Natural killer cell (primary cell): ENCODE results near the gene AXDND1. TPM values are rescaled to one million over a fixed set of nuclear protein-coding genes. Genes with fewer than 3 reads are reported as not detected.
"Not testable (repeated sequence)": the region's sequence is repeated elsewhere in the genome, so short reads cannot be mapped to it uniquely, and the experiment has no call there.

Source experiments
- ATAC-seq, 3 donors: fragments of 150-1000 bp in 2 of 3; fragments of 200-7000 bp in 1 of 3; cut with Tn5 transposase; 1 replicate in 1 of 3; 2 replicates in 2 of 3; pipeline ENCODE4 v1.10.0; 2021; ENCODE audit warnings: mild to moderate bottlenecking in 2 of 3, moderate library complexity in 2 of 3
- DNase-seq, 2 donors: peaks; one replicate each; pipeline versions ENCODE4 v3.0.0 to v3.0.0-alpha.2; 2013 to 2021; ENCODE audit warnings: mixed read lengths in 1 of 2
- H3K27ac ChIP-seq: one replicate; pipeline ENCODE4 v1.5.1; 2013; ENCODE audit warnings: mild to moderate bottlenecking, low read length
- H3K27me3 ChIP-seq: one replicate; pipeline ENCODE4 v1.6.1; 2013; ENCODE audit warnings: low read length; ENCODE audit not compliant: control insufficient read depth, insufficient read depth
- H3K36me3 ChIP-seq: one replicate; pipeline ENCODE4 v1.6.1; 2013; ENCODE audit warnings: low read length; ENCODE audit not compliant: control insufficient read depth, insufficient read depth
- H3K4me1 ChIP-seq: one replicate; pipeline ENCODE4 v1.6.1; 2013; ENCODE audit warnings: low read length; ENCODE audit not compliant: control insufficient read depth, insufficient read depth
- H3K4me3 ChIP-seq: one replicate; pipeline ENCODE4 v1.5.1; 2013; ENCODE audit warnings: low read length
- H3K9me3 ChIP-seq: one replicate; pipeline ENCODE4 v1.6.1; 2013; ENCODE audit warnings: low read length; ENCODE audit not compliant: control insufficient read depth, insufficient read depth
- H3K27ac Mint-ChIP-seq, 2 donors: one replicate each; pipeline ENCODE4 v1.8.0; 2022; ENCODE audit warnings: mild to moderate bottlenecking in 2 of 2, mixed read lengths in 2 of 2, moderate library complexity in 1 of 2
- H3K27me3 Mint-ChIP-seq, 2 donors: one replicate each; pipeline ENCODE4 v1.8.0; 2022; ENCODE audit warnings: low read depth in 2 of 2, mixed read lengths in 2 of 2
- H3K36me3 Mint-ChIP-seq: one replicate; pipeline ENCODE4 v1.8.0; 2022; ENCODE audit warnings: mixed read lengths
- H3K4me1 Mint-ChIP-seq, 2 donors: one replicate each; pipeline ENCODE4 v1.8.0; 2022; ENCODE audit warnings: mixed read lengths in 2 of 2
- H3K4me3 Mint-ChIP-seq: one replicate; pipeline ENCODE4 v1.8.0; 2022; ENCODE audit warnings: mild to moderate bottlenecking, moderate library complexity, mixed read lengths
- H3K9me3 Mint-ChIP-seq, 2 donors: one replicate each; pipeline ENCODE4 v1.8.0; 2022; ENCODE audit warnings: mixed read lengths in 2 of 2
- WGBS: methylation state at CpG from one replicate; pipeline ENCODE4 v1.1.7; 2013; ENCODE audit warnings: missing lambda C conversion rate; ENCODE audit not compliant: insufficient coverage; 5-methylcytosine and 5-hydroxymethylcytosine counted together
- intact Hi-C: fragments of 100-400 bp; cut with micrococcal nuclease; formaldehyde crosslinking; loops from one replicate; pipeline ENCODE4 v1.14.2; 2022
- total RNA-seq, 4 donors: library from RNA; stranded (reverse); fragments of 120-200 nt in 1 of 4; gene quantifications; one replicate each; pipeline versions ENCODE4 v1.2.3 to v1.2.4, GENCODE V29; 2013 to 2022
- TF ChIP-seq, protein P1 (sequence below): fragments of 200-600 bp; IDR thresholded peaks from one replicate; pipeline ENCODE4 v1.8.0; 2022; ENCODE audit warnings: antibody characterized with exemption

The AXDND1 gene
- total RNA-seq, 3 donors from 2014 or later (not counting 1 experiment from before 2014, with no cell fraction given), result 0.78 to 2.0 (median 1.7) TPM

GRCh38 chr1:179516976-179517705 lies 151.4 kb downstream of the AXDND1 start:
- H3K27ac Mint-ChIP-seq, result no peak overlapping the region
- intact Hi-C loops, result no loop called here
- WGBS, result 64% methylated on average over 10 of the region's 11 CpGs
- Histone ChIP-seq H3K27ac (no peak overlapping the region), H3K9me3 (no peaks in the 10 kb centered on the region), H3K4me3 (no peak overlapping the region), H3K27me3 (no peaks in the 10 kb centered on the region), H3K36me3 (no peaks in the 10 kb centered on the region), H3K4me1 (no peaks in the 10 kb centered on the region)
- TF ChIP-seq, protein P1, sequence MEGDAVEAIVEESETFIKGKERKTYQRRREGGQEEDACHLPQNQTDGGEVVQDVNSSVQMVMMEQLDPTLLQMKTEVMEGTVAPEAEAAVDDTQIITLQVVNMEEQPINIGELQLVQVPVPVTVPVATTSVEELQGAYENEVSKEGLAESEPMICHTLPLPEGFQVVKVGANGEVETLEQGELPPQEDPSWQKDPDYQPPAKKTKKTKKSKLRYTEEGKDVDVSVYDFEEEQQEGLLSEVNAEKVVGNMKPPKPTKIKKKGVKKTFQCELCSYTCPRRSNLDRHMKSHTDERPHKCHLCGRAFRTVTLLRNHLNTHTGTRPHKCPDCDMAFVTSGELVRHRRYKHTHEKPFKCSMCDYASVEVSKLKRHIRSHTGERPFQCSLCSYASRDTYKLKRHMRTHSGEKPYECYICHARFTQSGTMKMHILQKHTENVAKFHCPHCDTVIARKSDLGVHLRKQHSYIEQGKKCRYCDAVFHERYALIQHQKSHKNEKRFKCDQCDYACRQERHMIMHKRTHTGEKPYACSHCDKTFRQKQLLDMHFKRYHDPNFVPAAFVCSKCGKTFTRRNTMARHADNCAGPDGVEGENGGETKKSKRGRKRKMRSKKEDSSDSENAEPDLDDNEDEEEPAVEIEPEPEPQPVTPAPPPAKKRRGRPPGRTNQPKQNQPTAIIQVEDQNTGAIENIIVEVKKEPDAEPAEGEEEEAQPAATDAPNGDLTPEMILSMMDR, result no peak
- H3K27me3 Mint-ChIP-seq, result peaks cover 0 to 4% of the 10 kb centered on the region in 2 donors
- H3K36me3 Mint-ChIP-seq, result no peaks in the 10 kb centered on the region
- DNase-seq (no peak), ATAC-seq (no peak)
- H3K4me1 Mint-ChIP-seq, result no peaks in the 10 kb centered on the region
- peaks cover 10 to 12% of the 10 kb centered on the region in 2 donors for H3K9me3 Mint-ChIP-seq
- H3K4me3 Mint-ChIP-seq, result no peak overlapping the region

DNA sequence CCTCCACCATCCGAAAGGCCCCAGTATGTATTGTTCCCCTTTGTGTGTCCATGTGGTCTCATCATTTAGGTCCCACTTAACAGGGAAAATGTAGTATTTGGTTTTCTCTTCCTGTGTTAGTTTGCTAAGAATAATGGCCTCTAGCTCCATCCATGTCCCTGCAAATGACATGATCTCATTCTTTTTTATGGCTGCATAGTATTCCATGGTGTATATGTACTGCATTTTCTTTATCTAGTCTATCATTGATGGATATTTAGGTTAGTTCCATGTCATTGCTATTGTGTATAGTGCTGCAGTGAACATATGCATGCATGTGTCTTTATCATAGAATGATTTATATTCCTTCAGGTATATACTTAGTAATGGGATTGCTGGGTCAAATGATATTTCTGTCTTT lies 152.8 kb downstream of the AXDND1 start:
- peaks cover 11 to 12% of the 10 kb centered on the region in 2 donors for H3K9me3 Mint-ChIP-seq
- H3K4me3 Mint-ChIP-seq, DNase-seq, H3K27ac Mint-ChIP-seq, H3K4me1 ChIP-seq, H3K4me1 Mint-ChIP-seq, H3K36me3 ChIP-seq, H3K27me3 Mint-ChIP-seq, H3K27me3 ChIP-seq, H3K4me3 ChIP-seq, intact Hi-C loops, H3K27ac ChIP-seq, ATAC-seq, H3K36me3 Mint-ChIP-seq, H3K9me3 ChIP-seq: not testable (repeated sequence)
- WGBS, result no CpG with 5 or more reads among the region's 1 CpG

- Histone ChIP-seq H3K4me1 (no peaks in the 10 kb centered on the region), H3K36me3 (no peaks in the 10 kb centered on the region), H3K27me3 (no peaks in the 10 kb centered on the region), H3K4me3 (no peak overlapping the region), H3K27ac (no peak overlapping the region), H3K9me3 (no peaks in the 10 kb centered on the region)
- DNase-seq (no peak), ATAC-seq (no peak)
- TF ChIP-seq, protein P1, result no peak
- no peak overlapping the region for H3K27ac Mint-ChIP-seq
- H3K36me3 Mint-ChIP-seq, result no peaks in the 10 kb centered on the region
- 85% methylated on average over 7 of the region's 8 CpGs for WGBS
- peaks cover 1 to 5% of the 10 kb centered on the region in 2 donors for H3K9me3 Mint-ChIP-seq
- H3K27me3 Mint-ChIP-seq, result no peaks in the 10 kb centered on the region
- H3K4me3 Mint-ChIP-seq, result no peak overlapping the region
- H3K4me1 Mint-ChIP-seq, result no peaks in the 10 kb centered on the region
- intact Hi-C loops, result no loop called here
Measured at GRCh38 chr1:179529482-179530195, 163.9 kb downstream of the AXDND1 start.

DNA sequence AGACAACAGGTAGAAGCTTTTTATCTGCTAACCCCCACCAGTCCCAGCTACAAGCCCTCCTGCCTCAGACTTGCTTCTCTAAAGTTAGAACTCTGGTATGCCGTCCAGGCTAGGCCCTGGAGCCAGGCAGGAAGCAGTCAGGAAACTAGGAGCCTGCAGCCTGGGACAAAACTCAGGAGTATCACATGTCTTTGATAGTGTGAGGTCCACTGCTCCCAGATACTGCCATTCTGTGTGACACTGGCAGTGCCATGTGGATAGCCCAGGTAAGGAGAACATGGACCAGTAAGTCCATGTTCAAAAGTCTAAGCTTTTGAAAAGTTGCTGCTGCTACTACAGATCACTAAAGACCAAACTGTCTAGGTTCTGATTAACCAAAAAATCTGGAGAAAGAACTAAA lies 164.6 kb downstream of the AXDND1 start:
- Histone ChIP-seq H3K4me3 (no peak overlapping the region), H3K36me3 (no peaks in the 10 kb centered on the region), H3K27ac (no peak overlapping the region), H3K27me3 (no peaks in the 10 kb centered on the region), H3K9me3 (no peaks in the 10 kb centered on the region), H3K4me1 (no peaks in the 10 kb centered on the region)
- ATAC-seq, result no peak
- Mint-ChIP-seq H3K9me3 (peaks cover 0 to 2% of the 10 kb centered on the region in 2 donors), H3K36me3 (no peaks in the 10 kb centered on the region), H3K27ac (no peak overlapping the region), H3K4me1 (no peaks in the 10 kb centered on the region), H3K4me3 (no peak overlapping the region), H3K27me3 (no peaks in the 10 kb centered on the region)
- DNase-seq, result no peak
- WGBS, result 70% methylated on average over 1 of the region's 1 CpG
- TF ChIP-seq, protein P1, result no peak
- intact Hi-C loops, result no loop called here
